OCI-LY3 (cell line): Measurements from ENCODE around the gene TEX264.
"Not testable (repeated sequence)": the region's sequence is repeated elsewhere in the genome, so short reads cannot be mapped to it uniquely, and the experiment has no call there.

ENCODE experiments used
- H2AFZ ChIP-seq: fragments of 200-600, 300-600 bp; shearing (Covaris generic); 2 replicates; pipeline ENCODE4 v1.6.0; 2014; ENCODE audit warnings: antibody characterized with exemption, low read depth, low read length
- H3K27ac ChIP-seq: fragments of 200-600, 300-600 bp; sonication (generic); 2 replicates; pipeline ENCODE4 v1.5.1; 2014; ENCODE audit warnings: mild to moderate bottlenecking, low read length, moderate library complexity, mixed read lengths
- H3K27me3 ChIP-seq: fragments of 200-600, 300-600 bp; sonication (generic); 2 replicates; pipeline ENCODE4 v1.6.1; 2014; ENCODE audit warnings: low read depth, low read length, mixed read lengths
- H3K36me3 ChIP-seq: fragments of 200-600, 300-600 bp; sonication (generic); replicated peaks from 2 replicates; pipeline ENCODE3; 2014; ENCODE audit warnings: low read depth, low read length, mixed read lengths
- H3K4me1 ChIP-seq: fragments of 300-600, 200-600 bp; sonication (generic); 2 replicates; pipeline ENCODE4 v1.6.1; 2014; ENCODE audit warnings: low read length, mixed read lengths
- H3K4me2 ChIP-seq: fragments of 200-600, 300-600 bp; sonication (generic); 2 replicates; pipeline ENCODE4 v1.6.1; 2014; ENCODE audit warnings: low read length, mixed read lengths
- H3K4me3 ChIP-seq: fragments of 300-600, 200-600 bp; sonication (generic); 2 replicates; pipeline ENCODE4 v1.5.1; 2014; ENCODE audit warnings: antibody characterized with exemption, mild to moderate bottlenecking, low read length, moderate library complexity
- H3K79me2 ChIP-seq: fragments of 300-600, 200-600 bp; shearing (Covaris generic); 2 replicates; pipeline ENCODE4 v1.6.1; 2014; ENCODE audit warnings: mild to moderate bottlenecking, low read length, mixed read lengths
- H3K9ac ChIP-seq: fragments of 300-600, 200-600 bp; shearing (Covaris generic); 2 replicates; pipeline ENCODE4 v1.6.0; 2014; ENCODE audit warnings: mild to moderate bottlenecking, low read length, moderate library complexity
- H3K9me3 ChIP-seq: fragments of 200-600, 300-600 bp; shearing (Covaris generic); 2 replicates; pipeline ENCODE4 v1.6.1; 2014; ENCODE audit warnings: low read length, mixed read lengths; ENCODE audit not compliant: insufficient read depth
- H4K20me1 ChIP-seq: fragments of 200-600, 300-600 bp; sonication (generic); 2 replicates; pipeline ENCODE4 v1.6.1; 2016; ENCODE audit warnings: low read length, mixed read lengths; ENCODE audit not compliant: insufficient read depth
- CTCF ChIP-seq: fragments of 200-600, 300-600 bp; sonication (generic); IDR thresholded peaks from 2 replicates; pipeline ENCODE4 v1.5.1; 2014; ENCODE audit warnings: antibody characterized with exemption, low read length, low read depth
- EZH2phosphoT487 ChIP-seq: fragments of 200-600 bp; shearing (Covaris generic); IDR thresholded peaks from 2 replicates; pipeline ENCODE4 v1.6.1; 2018; ENCODE audit warnings: antibody characterized with exemption, mixed run types, low read depth

TEX264 gene

GRCh38 chr3:51735039-51735438 lies 64.0 kb downstream of the TEX264 start:
- Histone ChIP-seq H3K4me1 (peaks cover 32% of the 10 kb centered on the region), H3K36me3 (no peaks in the 10 kb centered on the region), H3K79me2 (no peaks in the 10 kb centered on the region), H4K20me1 (no peaks in the 10 kb centered on the region), H3K4me2 (peak overlapping the region; percentile 71), H3K9me3 (no peaks in the 10 kb centered on the region), H3K4me3 (peak overlapping the region; percentile 61), H3K27me3 (no peaks in the 10 kb centered on the region), H2AFZ (peak overlapping the region; percentile 80), H3K9ac (peak overlapping the region; percentile 44), H3K27ac (peak overlapping the region; percentile 72)
- TF ChIP-seq CTCF (no peak), EZH2phosphoT487 (no peak)

- Histone ChIP-seq H3K4me3 (no peak overlapping the region), H3K9me3 (no peaks in the 10 kb centered on the region), H3K4me2 (peak overlapping the region; percentile 26), H2AFZ (no peak overlapping the region), H3K4me1 (peaks cover 32% of the 10 kb centered on the region), H3K27me3 (no peaks in the 10 kb centered on the region), H4K20me1 (no peaks in the 10 kb centered on the region), H3K36me3 (no peaks in the 10 kb centered on the region), H3K9ac (no peak overlapping the region), H3K79me2 (no peaks in the 10 kb centered on the region), H3K27ac (peak overlapping the region; percentile 11; the same call in 1 of the 2 replicates)
- TF ChIP-seq CTCF: no peak
- no peak for TF ChIP-seq EZH2phosphoT487
These were observed 64.9 kb downstream of the TEX264 start for GRCh38 chr3:51735950-51736349.

DNA sequence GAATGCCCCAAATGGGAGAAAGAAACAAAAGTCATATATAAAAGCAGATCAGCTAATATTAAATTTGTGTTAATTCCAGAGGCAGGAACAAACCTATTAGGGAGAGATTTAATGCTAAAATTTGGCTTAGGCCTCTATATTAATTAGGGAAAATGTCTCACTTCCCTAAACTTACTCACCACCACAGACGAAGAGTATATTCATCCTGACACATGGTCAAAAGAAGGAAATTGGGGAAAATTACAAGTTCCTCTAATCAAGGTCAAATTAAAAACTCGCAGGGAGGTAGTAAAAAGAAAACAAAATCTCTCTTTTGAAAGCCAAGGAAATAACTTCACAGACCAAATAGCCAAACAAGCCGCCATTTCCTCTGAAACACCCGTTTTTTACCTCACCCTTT lies 68.1 kb downstream of the TEX264 start:
- no peak overlapping the region for H3K27ac ChIP-seq
- H4K20me1 ChIP-seq: no peaks in the 10 kb centered on the region
- no peaks in the 10 kb centered on the region for H3K27me3 ChIP-seq
- H3K79me2 ChIP-seq: no peaks in the 10 kb centered on the region
- H3K4me3 ChIP-seq: no peak overlapping the region
- H3K9me3 ChIP-seq: no peaks in the 10 kb centered on the region
- peaks cover 38% of the 10 kb centered on the region for H3K4me1 ChIP-seq
- no peak for TF ChIP-seq CTCF
- TF ChIP-seq EZH2phosphoT487: no peak
- no peak overlapping the region for H3K4me2 ChIP-seq
- H3K9ac ChIP-seq: no peak overlapping the region
- H2AFZ ChIP-seq: no peak overlapping the region
- no peaks in the 10 kb centered on the region for H3K36me3 ChIP-seq

- H3K27ac ChIP-seq, H3K79me2 ChIP-seq, H4K20me1 ChIP-seq, H3K9me3 ChIP-seq, H3K36me3 ChIP-seq, H3K9ac ChIP-seq, H3K27me3 ChIP-seq: not testable (repeated sequence)
- Histone ChIP-seq H2AFZ (peak overlapping the region; percentile 85), H3K4me2 (peak overlapping the region; percentile 47), H3K4me3 (peak overlapping the region; percentile 66), H3K4me1 (peaks cover 17% of the 10 kb centered on the region)
These were observed 71.3 kb downstream of the TEX264 start for GRCh38 chr3:51742320-51742719.

DNA sequence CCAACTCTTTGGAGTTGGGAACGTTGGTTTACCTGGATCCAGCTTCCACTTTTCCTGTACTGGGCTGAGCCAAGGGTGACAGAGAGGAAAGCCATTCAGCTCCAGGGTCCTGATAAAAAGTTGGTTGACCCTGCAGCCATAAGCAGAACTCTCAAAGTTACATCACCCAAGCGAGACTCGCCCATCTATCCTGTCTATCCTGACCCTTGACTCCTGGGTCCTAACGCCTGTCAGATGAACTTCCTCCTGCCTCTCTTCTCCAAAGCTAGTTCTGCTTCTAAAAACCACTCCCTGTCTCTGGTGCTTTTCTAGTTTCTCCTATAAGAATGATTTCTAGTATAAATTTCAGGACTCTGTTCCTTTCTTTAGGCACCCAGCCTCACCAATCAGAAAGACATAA lies 71.9 kb downstream of the TEX264 start:
- H3K4me2 ChIP-seq: peak overlapping the region; percentile 47
- H3K27ac ChIP-seq, H3K9me3 ChIP-seq, H4K20me1 ChIP-seq, H3K36me3 ChIP-seq, H3K79me2 ChIP-seq, H3K27me3 ChIP-seq: not testable (repeated sequence)
- H2AFZ ChIP-seq: peak overlapping the region; percentile 85
- peak overlapping the region; percentile 66 for H3K4me3 ChIP-seq
- peak; percentile 28; the same call in 1 of the 2 replicates for TF ChIP-seq CTCF
- peaks cover 17% of the 10 kb centered on the region for H3K4me1 ChIP-seq
- peak overlapping the region; percentile 27; the same call in 1 of the 2 replicates for H3K9ac ChIP-seq
